IPS-NIHi7 (cell line): ENCODE results near the gene SELENOI.
A peak's percentile ranks its signal among the peaks of the same experiment; 100 is the strongest.
"Not testable (repeated sequence)": the region's sequence is repeated elsewhere in the genome, so short reads cannot be mapped to it uniquely, and the experiment has no call there.

Experiments
- DNase-seq: peaks from one replicate; pipeline ENCODE4 v3.0.0; 2012; ENCODE audit warnings: mixed read lengths; ENCODE audit errors: extremely low spot score

SELENOI gene

GRCh38 chr2:26356771-26357170, 10.8 kb downstream of the SELENOI start:
- DNase-seq = no peak

- DNase-seq = no peak
These were observed 14.0 kb downstream of the SELENOI start for GRCh38 chr2:26359886-26360473.

- no peak for DNase-seq
These were observed 17.4 kb downstream of the SELENOI start for GRCh38 chr2:26363323-26363722.

GRCh38 chr2:26363958-26364357, 18.0 kb downstream of the SELENOI start:
- no peak for DNase-seq

GRCh38 chr2:26364669-26365068, 18.7 kb downstream of the SELENOI start:
- DNase-seq = no peak

- no peak for DNase-seq
These were observed 21.0 kb downstream of the SELENOI start for GRCh38 chr2:26366957-26367356.

- not testable (repeated sequence) for DNase-seq
These were observed 23.7 kb downstream of the SELENOI start for GRCh38 chr2:26369664-26370063.

- DNase-seq = not testable (repeated sequence)
These were observed 25.0 kb downstream of the SELENOI start for GRCh38 chr2:26370909-26371308.

GRCh38 chr2:26376799-26377198, 30.9 kb downstream of the SELENOI start:
- DNase-seq = no peak

- no peak for DNase-seq
These were observed 34.3 kb downstream of the SELENOI start for GRCh38 chr2:26380281-26380680.

GRCh38 chr2:26382564-26382963, 36.6 kb downstream of the SELENOI start:
- DNase-seq = no peak

GRCh38 chr2:26384183-26384582, 38.2 kb downstream of the SELENOI start:
- DNase-seq = no peak

- DNase-seq = no peak
These were observed 38.7 kb downstream of the SELENOI start for GRCh38 chr2:26384597-26384996.

GRCh38 chr2:26387189-26387588, 41.2 kb downstream of the SELENOI start:
- no peak for DNase-seq

GRCh38 chr2:26394694-26395093, 48.8 kb downstream of the SELENOI start:
- no peak for DNase-seq

GRCh38 chr2:26395394-26395793, 49.5 kb downstream of the SELENOI start:
- DNase-seq = no peak

- DNase-seq = no peak
These were observed 50.9 kb downstream of the SELENOI start for GRCh38 chr2:26396734-26397298.

GRCh38 chr2:26399771-26400376, 53.9 kb downstream of the SELENOI start:
- no peak for DNase-seq

- no peak for DNase-seq
These were observed 54.8 kb downstream of the SELENOI start for GRCh38 chr2:26400723-26401122.

GRCh38 chr2:26401739-26402541, 56.0 kb downstream of the SELENOI start, which contains the start of gene DRC1:
Gene DRC1 (plus strand): TSS chr2:26401920. CDS start chr2:26401990, 70 bp downstream.
- DNase-seq = peak; percentile 100

- DNase-seq = no peak
These were observed 61.6 kb downstream of the SELENOI start for GRCh38 chr2:26407526-26407925.

- DNase-seq = no peak
These were observed 63.8 kb downstream of the SELENOI start for GRCh38 chr2:26409785-26410184.
